GM06990 (cell line): ENCODE measurements around the gene NDUFA7.
"Not testable (repeated sequence)": the region's sequence is repeated elsewhere in the genome, so short reads cannot be mapped to it uniquely, and the experiment has no call there.

Experiments used
- DNase-seq: peaks from one replicate; pipeline ENCODE4 v3.0.0-alpha.2; 2011; ENCODE audit not compliant: insufficient read length; ENCODE audit errors: extremely low read depth
- H3K27me3 ChIP-seq: replicated peaks from 2 replicates; pipeline ENCODE4 v1.6.0; 2011; ENCODE audit warnings: low read length; ENCODE audit not compliant: control insufficient read depth, insufficient read depth
- H3K36me3 ChIP-seq: 2 replicates; pipeline ENCODE4 v1.5.1; 2011; ENCODE audit warnings: low read length; ENCODE audit not compliant: control insufficient read depth, insufficient read depth
- H3K4me3 ChIP-seq: replicated peaks from 2 replicates; pipeline ENCODE4 v1.5.1; 2011; ENCODE audit warnings: low read depth, mild to moderate bottlenecking, control low read depth, low read length
- CTCF ChIP-seq: IDR thresholded peaks from 2 replicates; pipeline ENCODE4 v1.5.1; 2011; ENCODE audit warnings: low read length, control low read depth, mild to moderate bottlenecking, inconsistent platforms; ENCODE audit not compliant: insufficient read depth, poor library complexity, severe bottlenecking

The NDUFA7 gene

GRCh38 chr19:8306235-8307054 lies 14.7 kb downstream of the NDUFA7 start:
- TF ChIP-seq CTCF = no peak
- Histone ChIP-seq H3K36me3 (peaks cover 14% of the 10 kb centered on the region), H3K4me3 (no peak overlapping the region; the same call in 1 of the 2 replicates), H3K27me3 (no peaks in the 10 kb centered on the region)
- no peak for DNase-seq

GRCh38 chr19:8305798-8306197 lies 15.4 kb downstream of the NDUFA7 start:
- no peak for DNase-seq
- peaks cover 13% of the 10 kb centered on the region for H3K36me3 ChIP-seq
- TF ChIP-seq CTCF = no peak
- H3K27me3 ChIP-seq = no peaks in the 10 kb centered on the region
- H3K4me3 ChIP-seq = no peak overlapping the region

GRCh38 chr19:8304841-8305621 lies 16.1 kb downstream of the NDUFA7 start:
- DNase-seq = no peak
- TF ChIP-seq CTCF = no peak
- Histone ChIP-seq H3K27me3 (no peaks in the 10 kb centered on the region), H3K36me3 (peaks cover 12% of the 10 kb centered on the region), H3K4me3 (no peak overlapping the region)

- TF ChIP-seq CTCF = no peak
- DNase-seq = no peak
- Histone ChIP-seq H3K36me3 (peaks cover 7% of the 10 kb centered on the region), H3K27me3 (no peaks in the 10 kb centered on the region), H3K4me3 (no peak overlapping the region)
These were observed 18.4 kb downstream of the NDUFA7 start for GRCh38 chr19:8302734-8303133.

GRCh38 chr19:8302357-8302691 lies 18.9 kb downstream of the NDUFA7 start:
- Histone ChIP-seq H3K4me3 (no peak overlapping the region), H3K27me3 (no peaks in the 10 kb centered on the region), H3K36me3 (peaks cover 7% of the 10 kb centered on the region)
- no peak for TF ChIP-seq CTCF
- no peak for DNase-seq

GRCh38 chr19:8291337-8291736 lies 29.8 kb downstream of the NDUFA7 start:
- DNase-seq, H3K27me3 ChIP-seq, H3K4me3 ChIP-seq, H3K36me3 ChIP-seq: not testable (repeated sequence)

GRCh38 chr19:8276508-8276907 lies 44.7 kb downstream of the NDUFA7 start:
- not testable (repeated sequence) for DNase-seq, H3K4me3 ChIP-seq, H3K27me3 ChIP-seq, H3K36me3 ChIP-seq
